HG03045 (cell line): ENCODE measurements around the gene METTL27.
"Not testable (repeated sequence)": the region's sequence is repeated elsewhere in the genome, so short reads cannot be mapped to it uniquely, and the experiment has no call there.

ENCODE experiments used
- ATAC-seq: cut with Tn5 transposase; IDR thresholded peaks from one replicate; pipeline ENCODE4 v1.9.1; 2021; ENCODE audit warnings: mild to moderate bottlenecking, moderate library complexity; ENCODE audit not compliant: unreplicated experiment

Gene METTL27

DNA sequence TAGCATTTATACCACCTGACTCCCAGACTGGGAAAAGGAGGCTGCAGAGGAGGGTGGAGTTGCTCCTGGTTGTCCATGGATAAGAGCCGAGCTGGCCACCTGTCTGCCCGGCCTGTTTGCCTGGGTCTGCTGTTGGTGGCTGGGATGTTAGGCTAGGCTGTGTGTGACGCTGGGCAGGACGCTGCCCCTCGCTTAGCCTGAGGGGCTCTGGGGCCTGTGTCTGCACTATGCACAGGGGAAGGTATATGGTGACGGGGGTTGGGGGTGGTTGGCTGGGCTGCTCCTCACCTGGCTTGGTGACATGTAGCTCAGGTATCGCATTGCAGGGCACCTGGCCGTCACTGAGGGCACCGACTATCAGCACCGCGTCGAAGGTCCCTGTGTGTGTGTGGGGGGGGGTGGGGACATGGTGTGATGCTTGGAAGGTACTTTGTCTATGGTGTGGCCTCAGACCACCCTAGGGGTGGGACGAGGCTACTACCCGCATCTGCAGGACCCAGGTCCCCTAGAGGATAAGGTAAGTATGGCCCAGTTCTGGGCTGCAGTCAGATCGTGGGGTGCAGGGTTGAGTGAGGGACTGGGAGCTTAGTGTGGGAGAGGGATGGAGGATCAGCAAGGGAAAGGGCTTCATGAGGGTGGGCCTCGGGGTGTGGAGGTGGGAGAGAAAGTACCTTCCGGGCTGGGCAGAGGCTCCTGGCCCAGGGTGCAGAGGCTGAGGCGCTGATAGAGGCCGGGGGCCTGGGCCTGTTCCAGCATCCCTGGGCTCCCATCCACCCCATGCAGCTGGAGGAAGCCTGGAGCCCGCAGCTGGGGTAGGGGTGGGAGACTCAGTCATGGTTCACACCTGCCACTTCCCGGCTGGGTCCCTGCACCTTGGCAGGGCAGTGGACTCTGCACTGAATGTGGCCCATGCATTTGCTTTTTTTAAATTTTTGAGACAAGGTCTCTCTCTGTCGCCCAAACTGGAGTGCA is 2.3 kb downstream of the METTL27 start:
- no peak for ATAC-seq

DNA sequence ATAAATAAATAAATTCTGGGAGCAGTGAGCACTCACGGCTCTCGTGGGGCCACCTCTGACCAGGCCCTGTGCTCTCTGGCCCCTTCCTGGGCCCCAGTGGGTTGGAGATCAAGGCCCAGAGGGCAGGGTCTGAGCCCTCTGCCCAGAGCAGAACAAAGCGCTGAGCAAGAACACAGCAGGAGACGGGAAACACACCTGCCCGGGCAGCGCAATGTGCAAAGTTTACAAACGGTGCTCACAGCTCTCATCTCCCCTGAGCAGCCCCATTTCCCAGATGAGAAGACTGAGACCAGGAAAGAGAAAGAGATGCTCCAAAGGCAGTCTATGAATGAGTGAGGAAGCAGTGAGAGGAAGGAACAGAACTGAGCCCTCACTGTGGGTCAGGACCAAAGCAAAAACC is 3.0 kb downstream of the METTL27 start:
- ATAC-seq: no peak

- no peak for ATAC-seq
Measured at GRCh38 chr7:73838642-73839041, 3.7 kb downstream of the METTL27 start.

DNA sequence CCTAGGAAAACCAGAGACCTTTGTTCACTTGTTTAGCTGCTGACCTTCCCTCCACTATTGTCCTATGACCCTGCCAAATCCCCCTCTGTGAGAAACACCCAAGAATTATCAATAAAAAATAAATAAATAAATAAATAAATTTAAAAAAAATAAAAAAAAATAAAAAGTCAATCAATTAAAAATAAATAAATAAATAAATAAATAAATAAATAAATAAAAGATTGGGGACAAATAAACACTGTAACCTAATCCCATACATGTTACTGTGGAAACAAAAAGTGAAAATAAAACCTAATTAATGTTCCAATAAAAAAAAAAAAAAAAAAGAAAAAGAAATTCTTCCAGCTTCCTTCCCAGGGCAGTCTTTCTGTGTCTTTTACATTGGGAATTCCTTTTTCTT is 5.1 kb downstream of the METTL27 start:
- ATAC-seq: not testable (repeated sequence)

DNA sequence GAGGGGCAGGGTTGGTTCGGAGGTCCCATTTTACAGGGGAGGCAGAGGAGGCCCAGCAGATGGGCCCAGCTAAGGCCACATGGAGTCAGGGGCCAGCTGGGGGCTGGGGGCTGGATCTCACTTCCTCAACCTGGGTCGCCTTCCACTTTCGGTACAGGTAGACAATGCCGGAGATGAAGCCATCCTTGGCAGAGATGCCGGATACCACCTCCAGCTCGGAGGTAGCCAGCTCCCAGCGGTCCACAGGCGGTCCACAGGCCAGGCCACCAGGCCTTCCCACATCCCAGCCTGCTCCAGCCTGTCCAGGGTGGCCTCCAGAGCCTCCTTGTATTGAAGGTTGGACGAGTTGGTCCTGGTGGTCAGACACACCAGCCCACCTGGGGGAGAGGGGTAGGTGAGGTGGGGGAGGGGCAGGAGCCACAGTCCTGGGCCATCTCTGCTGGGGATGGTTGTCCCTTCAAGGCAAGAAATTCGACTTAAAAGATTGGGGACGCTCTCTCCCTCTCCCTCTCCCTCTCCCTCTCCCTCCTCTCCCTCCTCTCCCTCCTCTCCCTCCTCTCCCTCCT is 7.6 kb downstream of the METTL27 start:
- no peak for ATAC-seq

GRCh38 chr7:73833251-73833919 is 8.9 kb downstream of the METTL27 start:
- no peak for ATAC-seq

DNA sequence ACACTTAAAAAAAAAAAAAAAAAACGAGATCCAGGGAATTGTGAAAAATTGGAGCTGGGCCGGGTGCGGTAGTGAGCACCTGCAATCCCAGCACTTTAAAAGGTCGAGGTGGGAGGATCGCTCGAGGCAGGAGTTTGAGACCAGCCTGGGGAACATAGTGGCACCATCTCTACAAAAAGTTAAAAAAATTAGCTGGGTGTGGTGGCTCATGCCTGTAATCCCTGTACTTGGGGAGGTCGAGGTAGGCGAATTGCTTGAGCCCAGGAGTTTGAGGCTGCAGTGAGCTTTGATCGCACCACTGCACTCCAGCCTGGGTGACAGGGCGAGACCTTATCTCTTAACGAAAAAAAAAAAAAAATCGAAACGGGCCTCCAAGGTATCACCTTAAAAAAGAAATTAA is 9.5 kb downstream of the METTL27 start:
- ATAC-seq: no peak

DNA sequence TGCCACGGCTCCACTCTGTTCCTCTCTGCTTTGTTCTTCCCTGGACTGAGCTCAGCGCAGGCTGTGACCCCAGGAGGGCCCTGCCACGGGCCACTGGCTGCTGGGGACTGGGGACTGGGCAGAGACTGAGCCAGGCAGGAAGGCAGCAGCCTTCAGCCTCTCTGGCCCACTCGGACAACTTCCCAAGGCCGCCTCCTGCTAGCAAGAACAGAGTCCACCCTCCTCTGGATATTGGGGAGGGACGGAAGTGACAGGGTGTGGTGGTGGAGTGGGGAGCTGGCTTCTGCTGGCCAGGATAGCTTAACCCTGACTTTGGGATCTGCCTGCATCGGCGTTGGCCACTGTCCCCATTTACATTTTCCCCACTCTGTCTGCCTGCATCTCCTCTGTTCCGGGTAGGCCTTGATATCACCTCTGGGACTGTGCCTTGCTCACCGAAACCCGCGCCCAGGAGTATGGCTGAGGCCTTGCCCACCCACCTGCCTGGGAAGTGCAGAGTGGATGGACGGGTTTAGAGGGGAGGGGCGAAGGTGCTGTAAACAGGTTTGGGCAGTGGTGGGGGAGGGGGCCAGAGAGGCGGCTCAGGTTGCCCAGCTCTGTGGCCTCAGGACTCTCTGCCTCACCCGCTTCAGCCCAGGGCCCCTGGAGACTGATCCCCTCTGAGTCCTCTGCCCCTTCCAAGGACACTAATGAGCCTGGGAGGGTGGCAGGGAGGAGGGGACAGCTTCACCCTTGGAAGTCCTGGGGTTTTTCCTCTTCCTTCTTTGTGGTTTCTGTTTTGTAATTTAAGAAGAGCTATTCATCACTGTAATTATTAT is 10.3 kb downstream of the METTL27 start:
- no peak for ATAC-seq

- ATAC-seq: no peak
Measured at GRCh38 chr7:73831584-73831833, 10.8 kb downstream of the METTL27 start.

- ATAC-seq: no peak
Measured at GRCh38 chr7:73830681-73831583, 11.4 kb downstream of the METTL27 start, which contains the start of gene CLDN4. CLDN4 (plus strand) TSS chr7:73830996; CDS start chr7:73831202, 206 bp downstream.

- ATAC-seq: no peak
Measured at GRCh38 chr7:73829921-73830680, 12.2 kb downstream of the METTL27 start.

DNA sequence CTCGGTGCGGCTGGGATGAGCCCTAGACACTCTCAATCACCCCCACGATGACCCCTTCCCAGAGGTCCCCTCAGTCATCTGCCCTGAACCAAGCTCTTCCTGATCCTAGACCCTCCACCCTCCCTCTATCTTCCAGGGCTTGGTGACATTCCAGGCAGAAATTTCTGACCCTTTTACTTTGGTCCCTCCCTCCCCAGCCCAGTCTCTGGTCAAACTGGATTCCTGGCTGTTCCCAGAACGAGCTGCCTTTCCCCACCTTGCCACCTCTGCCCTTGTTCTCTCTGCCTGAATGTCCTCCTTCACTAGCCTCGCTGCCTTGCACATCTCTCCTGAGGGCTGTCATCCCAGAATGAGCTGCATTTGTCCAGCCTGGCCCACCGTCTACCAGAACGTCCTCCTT is 12.8 kb downstream of the METTL27 start:
- ATAC-seq: no peak

- no peak for ATAC-seq
Measured at GRCh38 chr7:73828972-73829371, 13.3 kb downstream of the METTL27 start.

- ATAC-seq: no peak
Measured at GRCh38 chr7:73828107-73828803, 14.1 kb downstream of the METTL27 start.

GRCh38 chr7:73827567-73828106 is 14.7 kb downstream of the METTL27 start:
- ATAC-seq: no peak

DNA sequence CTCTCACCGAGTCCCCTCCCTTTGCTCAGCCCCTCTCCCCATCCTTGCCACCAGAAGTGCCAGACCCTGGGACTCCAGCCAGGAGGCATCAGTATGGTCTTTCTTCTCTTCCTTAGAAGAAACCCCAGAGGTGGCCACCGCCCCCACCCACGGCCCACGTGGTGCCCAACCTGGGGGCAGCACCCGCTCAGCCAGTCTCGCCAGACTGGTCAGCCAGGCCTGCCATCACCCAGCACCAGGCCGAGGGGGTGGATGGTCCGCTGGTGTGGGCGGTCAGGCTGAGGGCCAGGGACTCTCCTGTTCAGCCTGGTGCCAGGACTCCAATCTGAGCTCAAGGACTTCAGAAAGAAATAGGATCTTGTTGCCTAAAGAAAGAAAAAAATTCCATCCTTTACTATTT is 17.3 kb downstream of the METTL27 start:
- no peak for ATAC-seq

DNA sequence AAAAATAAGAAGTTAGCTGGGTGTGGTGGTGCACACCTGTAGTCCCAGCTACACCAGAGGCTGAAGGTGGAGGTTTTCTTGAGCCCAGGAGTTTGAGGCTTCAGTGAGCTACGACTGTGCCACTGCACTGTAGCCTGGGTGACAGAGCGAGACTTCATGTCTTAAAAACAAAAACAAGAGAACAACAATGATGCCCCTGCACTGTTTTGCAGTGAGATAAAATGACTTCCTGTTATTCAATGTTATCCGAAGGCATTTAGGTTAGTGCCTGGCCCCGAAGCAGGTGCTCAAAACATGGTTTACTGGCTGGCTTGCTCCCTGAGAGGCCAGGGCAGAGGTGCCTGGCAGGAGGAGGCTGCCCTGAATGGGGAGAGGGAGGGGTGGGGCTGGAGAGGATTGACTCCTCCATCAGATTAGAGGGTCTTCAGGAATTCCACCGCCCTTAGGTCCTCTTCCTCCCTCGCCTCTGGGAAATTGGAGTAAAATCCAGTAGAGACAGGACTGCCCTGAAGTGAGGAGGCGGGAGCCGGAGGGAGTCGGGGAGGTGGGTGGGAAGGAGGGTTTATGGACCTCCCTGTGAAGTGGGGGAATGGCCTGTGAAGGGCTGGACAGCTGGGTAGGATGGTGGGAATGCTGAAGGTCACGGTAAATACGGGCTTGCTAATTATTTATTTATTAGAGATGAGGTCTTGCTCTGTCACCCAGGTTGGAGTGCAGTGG is 18.3 kb downstream of the METTL27 start:
- ATAC-seq: no peak

DNA sequence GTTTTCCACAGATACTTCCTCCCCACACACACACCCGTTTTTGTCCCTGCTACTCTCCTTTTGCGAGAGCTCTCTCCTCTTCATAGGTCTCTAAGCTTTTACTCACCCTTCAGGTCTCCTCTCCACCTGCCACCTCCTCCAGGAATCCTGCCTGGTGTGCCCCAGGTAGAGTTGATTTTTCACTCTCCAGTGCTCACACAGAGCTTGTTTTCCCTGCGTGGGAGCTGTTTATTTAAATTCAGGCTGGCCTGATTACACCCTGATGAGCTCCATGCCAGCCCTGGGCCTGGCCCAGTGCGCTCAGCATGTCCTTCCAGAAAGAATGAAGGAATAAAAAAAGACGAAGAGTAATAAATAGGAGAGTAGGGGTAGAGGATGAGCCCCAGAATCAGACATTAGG is 19.1 kb downstream of the METTL27 start:
- no peak for ATAC-seq
